ENCODE data around the gene MIGA1.
A peak's percentile ranks its signal among the peaks of the same experiment; 100 is the strongest.

DNA sequence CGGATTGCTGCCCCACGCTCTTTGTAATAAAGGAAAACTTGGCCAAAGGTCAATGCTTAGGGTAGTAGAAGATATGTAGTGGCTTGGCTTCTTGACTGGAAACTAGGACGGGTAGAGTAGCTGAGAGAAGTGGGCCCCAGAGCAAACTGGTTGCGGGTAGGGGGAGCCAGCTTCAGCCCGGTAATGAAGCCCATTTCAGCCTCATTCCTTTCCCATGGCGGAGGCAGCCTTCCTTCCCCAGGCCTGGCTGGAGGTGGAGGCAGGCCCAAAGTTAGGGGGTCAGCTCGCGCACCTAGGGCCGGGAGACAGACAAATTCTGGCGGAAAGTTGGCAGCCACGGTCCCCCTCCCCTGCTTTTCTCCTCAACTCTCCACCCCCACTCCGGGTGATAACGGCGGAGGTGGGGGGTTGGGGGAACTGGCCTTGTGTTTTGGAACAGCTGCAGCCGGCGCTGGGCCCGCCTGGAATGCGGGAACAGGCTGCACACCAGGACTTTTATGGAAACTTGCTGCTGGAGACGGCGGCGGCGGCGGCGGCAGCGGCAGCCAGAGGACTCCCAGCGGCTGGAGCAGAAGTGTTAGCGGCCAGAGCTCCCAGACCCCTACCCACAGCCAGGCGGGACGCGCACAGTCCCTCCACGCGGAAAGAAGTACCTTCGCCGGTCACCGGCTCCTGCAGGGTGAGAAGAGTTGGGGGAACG lies 108.8 kb downstream of the MIGA1 start, which contains the start of gene NEXN:
- TF ChIP-seq POLR2A (IDR thresholded peaks at IDR 0.05): peak; percentile 57 to 86
- TF ChIP-seq, protein P1, sequence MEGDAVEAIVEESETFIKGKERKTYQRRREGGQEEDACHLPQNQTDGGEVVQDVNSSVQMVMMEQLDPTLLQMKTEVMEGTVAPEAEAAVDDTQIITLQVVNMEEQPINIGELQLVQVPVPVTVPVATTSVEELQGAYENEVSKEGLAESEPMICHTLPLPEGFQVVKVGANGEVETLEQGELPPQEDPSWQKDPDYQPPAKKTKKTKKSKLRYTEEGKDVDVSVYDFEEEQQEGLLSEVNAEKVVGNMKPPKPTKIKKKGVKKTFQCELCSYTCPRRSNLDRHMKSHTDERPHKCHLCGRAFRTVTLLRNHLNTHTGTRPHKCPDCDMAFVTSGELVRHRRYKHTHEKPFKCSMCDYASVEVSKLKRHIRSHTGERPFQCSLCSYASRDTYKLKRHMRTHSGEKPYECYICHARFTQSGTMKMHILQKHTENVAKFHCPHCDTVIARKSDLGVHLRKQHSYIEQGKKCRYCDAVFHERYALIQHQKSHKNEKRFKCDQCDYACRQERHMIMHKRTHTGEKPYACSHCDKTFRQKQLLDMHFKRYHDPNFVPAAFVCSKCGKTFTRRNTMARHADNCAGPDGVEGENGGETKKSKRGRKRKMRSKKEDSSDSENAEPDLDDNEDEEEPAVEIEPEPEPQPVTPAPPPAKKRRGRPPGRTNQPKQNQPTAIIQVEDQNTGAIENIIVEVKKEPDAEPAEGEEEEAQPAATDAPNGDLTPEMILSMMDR (IDR thresholded peaks at IDR 0.05): peak in 1 of 6 experiments; percentile 6
